KOPT-K1 (cell line): Measurements from ENCODE around the gene BBOX1.
"Not testable (repeated sequence)": the region's sequence is repeated elsewhere in the genome, so short reads cannot be mapped to it uniquely, and the experiment has no call there.

ENCODE experiments used
- H3K27ac ChIP-seq: fragments of 200-600 bp; sonication (generic); 2 replicates; pipeline ENCODE4 v1.5.1; 2016; ENCODE audit warnings: antibody characterized with exemption, mild to moderate bottlenecking, low read depth, low read length; ENCODE audit not compliant: poor library complexity, severe bottlenecking
- H3K36me3 ChIP-seq: fragments of 200-600 bp; sonication (generic); 2 replicates; pipeline ENCODE4 v1.5.1; 2017; ENCODE audit warnings: antibody characterized with exemption, mild to moderate bottlenecking, low read length, moderate library complexity; ENCODE audit not compliant: insufficient read depth
- H3K9me3 ChIP-seq: fragments of 200-600 bp; sonication (generic); 2 replicates; pipeline ENCODE4 v1.5.1; 2017; ENCODE audit warnings: antibody characterized with exemption, low read length, mild to moderate bottlenecking; ENCODE audit not compliant: insufficient read depth, poor library complexity, severe bottlenecking

BBOX1 gene, protein sequence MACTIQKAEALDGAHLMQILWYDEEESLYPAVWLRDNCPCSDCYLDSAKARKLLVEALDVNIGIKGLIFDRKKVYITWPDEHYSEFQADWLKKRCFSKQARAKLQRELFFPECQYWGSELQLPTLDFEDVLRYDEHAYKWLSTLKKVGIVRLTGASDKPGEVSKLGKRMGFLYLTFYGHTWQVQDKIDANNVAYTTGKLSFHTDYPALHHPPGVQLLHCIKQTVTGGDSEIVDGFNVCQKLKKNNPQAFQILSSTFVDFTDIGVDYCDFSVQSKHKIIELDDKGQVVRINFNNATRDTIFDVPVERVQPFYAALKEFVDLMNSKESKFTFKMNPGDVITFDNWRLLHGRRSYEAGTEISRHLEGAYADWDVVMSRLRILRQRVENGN

DNA sequence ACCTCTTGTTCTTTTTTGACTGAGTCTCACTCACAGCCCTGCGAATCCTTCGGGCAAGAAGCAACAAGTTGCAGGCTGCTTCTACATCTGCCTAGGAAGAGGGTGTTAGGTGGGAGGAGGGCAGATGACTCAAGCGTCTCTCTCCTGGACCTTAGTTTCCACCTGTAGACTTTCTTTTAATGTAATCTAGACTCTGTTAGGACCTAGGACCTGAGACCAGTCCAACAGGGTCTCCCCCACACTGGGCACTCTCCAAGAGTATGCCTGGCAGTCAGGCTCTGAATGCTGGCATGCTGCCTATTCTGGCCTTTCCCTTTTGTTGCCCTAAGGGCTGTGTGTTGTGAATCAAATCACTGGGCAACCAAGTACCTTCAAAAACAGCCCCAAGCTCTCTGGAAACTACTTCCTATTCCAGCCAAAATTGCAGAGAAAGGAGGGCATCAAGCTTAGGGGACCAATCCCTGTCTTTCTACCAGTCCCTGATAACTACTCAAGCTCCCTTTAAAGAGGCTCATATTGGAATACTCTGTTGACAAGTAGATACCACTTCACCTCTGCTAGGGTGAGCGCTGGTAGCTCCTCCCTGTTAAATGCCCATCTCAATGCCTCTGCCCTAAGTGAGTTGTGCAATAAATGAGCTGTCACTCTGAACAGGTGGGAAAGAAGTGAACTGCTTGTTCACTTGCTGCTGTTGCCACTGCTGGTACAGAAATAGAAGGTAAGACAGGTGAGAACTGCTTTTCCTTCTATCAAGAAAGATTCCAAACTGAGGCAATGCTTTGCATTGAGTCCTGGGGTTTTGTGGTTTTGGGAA is at the start of gene BBOX1:
BBOX1 (plus strand) TSS at position 514 of the 814 bp plus-strand sequence. CDS start 14,616 bp downstream, outside the sequence.
- no peak within 1 kb of the TSS for H3K27ac ChIP-seq
- H3K36me3 ChIP-seq: no peaks in the 10 kb centered on the region
- H3K9me3 ChIP-seq: no peaks in the 10 kb centered on the region

DNA sequence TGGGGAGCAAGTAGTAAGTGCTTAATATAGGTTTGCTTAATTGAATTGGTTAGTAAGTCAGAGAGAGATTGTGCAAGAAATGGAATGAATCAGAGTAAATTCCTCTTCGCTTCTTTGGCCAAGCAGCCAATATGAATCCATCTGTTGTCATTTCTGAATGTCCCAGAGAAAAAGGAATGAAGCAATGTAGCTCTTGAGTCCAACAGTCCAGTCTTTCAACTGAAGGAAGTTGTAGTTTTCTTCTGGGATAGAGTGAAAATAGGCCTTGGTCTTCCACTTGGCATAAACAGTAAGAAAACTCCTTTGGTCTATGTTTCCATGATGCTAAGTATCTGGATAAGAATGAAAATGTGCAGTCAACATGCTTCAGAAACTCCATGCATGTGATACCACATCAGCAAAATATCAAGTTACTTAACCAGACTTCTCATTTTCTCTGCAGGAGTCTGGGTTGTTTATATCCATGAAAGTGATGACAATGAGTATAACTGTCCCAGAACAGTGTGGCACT is 48.5 kb upstream of the BBOX1 start:
- H3K36me3 ChIP-seq: no peaks in the 10 kb centered on the region
- H3K9me3 ChIP-seq: no peaks in the 10 kb centered on the region
- no peak overlapping the region for H3K27ac ChIP-seq

DNA sequence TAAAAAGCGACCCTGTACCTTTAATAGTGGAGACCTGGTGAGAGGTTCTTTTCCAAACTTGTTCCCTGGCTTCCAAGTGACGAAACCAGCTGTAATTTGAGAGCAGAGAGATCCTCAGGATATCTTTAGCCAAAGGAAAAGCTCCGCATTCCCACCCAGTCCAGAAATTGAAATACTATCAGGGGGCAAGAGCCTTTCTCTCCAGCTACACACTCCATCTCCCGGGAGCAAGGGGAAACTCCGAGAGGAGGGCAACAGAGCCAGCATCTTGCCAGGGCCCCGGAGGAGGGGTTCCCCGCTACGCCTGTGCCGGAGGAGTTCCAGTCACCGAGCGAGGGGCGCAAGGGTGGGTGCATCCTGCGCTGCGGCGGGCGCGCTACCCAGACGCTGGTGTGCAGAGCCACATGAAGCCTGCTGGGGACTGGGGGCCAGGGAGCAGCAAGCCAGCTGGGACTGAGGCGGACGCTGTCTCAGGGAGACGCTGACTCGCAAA is 46.6 kb upstream of the BBOX1 start, which contains the start of gene FIBIN:
FIBIN (plus strand) TSS at position 148 of the 493 bp plus-strand sequence. CDS start 415 bp downstream, outside the sequence.
- H3K27ac ChIP-seq: no peak within 1 kb of the TSS
- H3K36me3 ChIP-seq: no peaks in the 10 kb centered on the region
- no peaks in the 10 kb centered on the region for H3K9me3 ChIP-seq

DNA sequence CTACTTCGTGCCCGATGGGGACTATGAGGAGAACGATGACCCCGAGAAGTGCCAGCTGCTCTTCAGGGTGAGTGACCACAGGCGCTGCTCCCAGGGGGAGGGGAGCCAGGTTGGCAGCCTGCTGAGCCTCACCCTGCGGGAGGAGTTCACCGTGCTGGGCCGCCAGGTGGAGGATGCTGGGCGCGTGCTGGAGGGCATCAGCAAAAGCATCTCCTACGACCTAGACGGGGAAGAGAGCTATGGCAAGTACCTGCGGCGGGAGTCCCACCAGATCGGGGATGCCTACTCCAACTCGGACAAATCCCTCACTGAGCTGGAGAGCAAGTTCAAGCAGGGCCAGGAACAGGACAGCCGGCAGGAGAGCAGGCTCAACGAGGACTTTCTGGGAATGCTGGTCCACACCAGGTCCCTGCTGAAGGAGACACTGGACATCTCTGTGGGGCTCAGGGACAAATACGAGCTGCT is 46.0 kb upstream of the BBOX1 start:
- H3K9me3 ChIP-seq: no peaks in the 10 kb centered on the region
- H3K36me3 ChIP-seq: no peaks in the 10 kb centered on the region
- no peak overlapping the region for H3K27ac ChIP-seq

DNA sequence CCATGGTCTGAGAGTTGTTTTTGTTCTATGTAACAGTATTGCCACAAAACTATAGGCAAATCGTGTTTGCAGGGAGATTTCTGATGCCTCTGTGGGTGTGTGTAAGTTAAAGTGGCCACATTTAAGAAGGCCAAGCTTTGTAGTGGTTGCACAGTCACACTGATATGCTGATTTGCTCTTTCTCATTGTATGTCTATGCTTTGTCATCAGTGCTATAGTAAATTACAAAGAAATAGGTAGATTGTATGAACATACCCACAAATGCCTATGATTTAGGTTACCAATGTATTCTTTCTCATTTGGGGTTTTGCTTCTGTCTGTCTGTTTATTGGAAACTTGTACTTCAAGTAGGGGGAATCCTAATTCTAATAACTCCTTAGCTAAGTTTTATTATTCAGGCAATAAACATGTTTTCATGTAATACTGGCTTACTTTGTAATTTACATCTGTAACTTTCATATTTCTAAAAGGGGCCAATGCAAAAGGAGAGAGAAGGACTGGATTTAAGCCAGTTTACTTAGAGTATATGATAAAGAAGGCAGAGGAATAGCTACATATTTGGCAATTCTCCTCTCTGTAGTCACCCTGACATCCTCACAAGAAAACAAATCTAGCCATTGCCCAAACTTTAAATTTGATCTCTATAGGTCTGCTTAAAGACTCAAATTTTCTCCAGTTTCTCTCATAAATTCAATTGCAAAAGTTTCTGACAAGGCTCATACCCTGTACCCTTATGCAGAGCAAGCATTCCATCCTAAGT is 44.7 kb upstream of the BBOX1 start:
- no peak overlapping the region for H3K27ac ChIP-seq
- no peaks in the 10 kb centered on the region for H3K9me3 ChIP-seq
- no peaks in the 10 kb centered on the region for H3K36me3 ChIP-seq

DNA sequence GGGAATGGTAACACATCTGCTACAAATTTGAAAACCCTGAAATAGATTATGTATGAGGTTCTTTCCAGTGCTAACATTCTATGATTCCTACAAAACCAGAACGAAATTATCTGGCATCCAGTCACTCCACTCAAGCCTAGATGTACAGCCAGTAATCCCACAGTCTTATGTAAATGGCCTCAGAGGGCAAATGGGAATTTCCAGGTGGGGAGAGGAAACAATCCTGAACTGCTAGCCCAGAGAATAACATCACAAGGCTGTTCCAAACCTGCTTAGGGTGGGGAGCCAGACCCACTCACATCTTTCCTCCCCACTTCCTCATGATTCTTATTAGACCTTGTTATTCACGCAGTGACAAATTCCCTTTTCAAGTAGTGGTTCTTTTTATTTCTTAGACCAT is 43.2 kb upstream of the BBOX1 start:
- H3K27ac ChIP-seq: no peak overlapping the region
- no peaks in the 10 kb centered on the region for H3K9me3 ChIP-seq
- no peaks in the 10 kb centered on the region for H3K36me3 ChIP-seq

DNA sequence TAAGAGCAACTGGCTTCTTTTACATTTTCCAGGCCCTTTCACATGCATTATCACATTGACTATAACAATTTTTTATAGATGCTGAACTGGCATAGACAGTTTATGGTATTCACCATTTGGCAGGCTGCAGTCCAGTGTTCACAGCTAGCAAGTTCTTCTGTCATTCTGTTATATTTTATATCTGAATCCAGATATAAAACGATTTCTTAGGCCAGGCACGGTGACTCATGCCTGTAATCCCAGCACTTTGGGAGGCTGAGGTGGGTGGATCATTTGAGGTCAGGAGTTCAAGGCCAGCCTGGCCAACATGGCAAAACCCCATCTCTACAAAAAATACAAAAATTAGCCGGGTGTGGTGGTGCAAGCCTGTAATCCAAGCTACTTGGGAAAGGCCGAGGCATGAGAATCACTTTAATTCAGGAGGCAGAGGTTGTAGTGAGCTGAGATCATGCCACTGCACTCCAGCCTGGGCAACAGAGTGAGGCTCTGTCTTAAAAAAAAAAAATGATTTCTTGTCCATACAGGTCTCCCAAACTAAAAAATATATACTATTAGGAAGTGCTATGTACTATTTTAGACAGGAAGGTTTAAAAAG is 39.4 kb upstream of the BBOX1 start:
- H3K36me3 ChIP-seq, H3K27ac ChIP-seq: not testable (repeated sequence)

DNA sequence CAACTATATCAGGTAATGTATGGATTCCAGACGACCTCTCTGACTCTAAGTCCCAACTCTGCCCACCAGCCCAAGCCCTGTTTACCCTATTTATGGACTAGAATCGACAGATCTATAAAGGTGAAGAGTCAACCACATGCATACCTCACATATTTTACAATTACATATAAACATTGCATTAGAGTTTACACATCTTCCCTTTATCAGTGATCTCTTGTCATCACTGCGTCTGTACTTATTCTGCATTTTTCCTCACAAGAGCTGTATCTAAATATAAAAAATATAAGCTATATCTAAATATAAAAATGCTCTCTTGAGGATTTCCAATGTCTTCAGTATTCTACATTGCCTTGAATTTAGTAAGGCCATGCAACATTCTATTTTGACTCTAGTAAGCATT is 38.2 kb upstream of the BBOX1 start:
- H3K9me3 ChIP-seq: no peaks in the 10 kb centered on the region
- H3K27ac ChIP-seq: no peak overlapping the region
- H3K36me3 ChIP-seq: no peaks in the 10 kb centered on the region

More for the DNA sequence above, 39.4 kb upstream of the BBOX1 start:
- H3K9me3 ChIP-seq: not testable (repeated sequence)

DNA sequence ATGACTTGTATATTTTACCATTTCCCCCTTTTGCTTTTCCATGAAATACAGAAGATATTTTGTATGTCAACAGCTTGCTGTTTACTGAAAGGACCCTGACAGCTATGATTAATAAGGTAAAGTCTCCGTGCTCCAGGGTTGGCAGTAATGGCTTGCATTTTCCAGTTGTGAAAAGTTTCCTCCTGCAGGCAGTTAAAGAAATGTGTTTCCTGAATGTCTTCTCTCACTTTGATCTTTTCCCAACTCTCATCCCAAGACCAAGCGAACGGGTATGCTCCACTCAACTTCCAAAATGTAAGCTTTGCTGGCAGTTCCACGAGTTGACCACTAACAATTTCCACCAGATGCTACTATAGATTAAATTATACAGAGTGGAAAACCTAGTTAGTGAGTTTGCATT is 37.8 kb upstream of the BBOX1 start:
- Histone ChIP-seq H3K36me3 (no peaks in the 10 kb centered on the region), H3K27ac (no peak overlapping the region), H3K9me3 (no peaks in the 10 kb centered on the region)

DNA sequence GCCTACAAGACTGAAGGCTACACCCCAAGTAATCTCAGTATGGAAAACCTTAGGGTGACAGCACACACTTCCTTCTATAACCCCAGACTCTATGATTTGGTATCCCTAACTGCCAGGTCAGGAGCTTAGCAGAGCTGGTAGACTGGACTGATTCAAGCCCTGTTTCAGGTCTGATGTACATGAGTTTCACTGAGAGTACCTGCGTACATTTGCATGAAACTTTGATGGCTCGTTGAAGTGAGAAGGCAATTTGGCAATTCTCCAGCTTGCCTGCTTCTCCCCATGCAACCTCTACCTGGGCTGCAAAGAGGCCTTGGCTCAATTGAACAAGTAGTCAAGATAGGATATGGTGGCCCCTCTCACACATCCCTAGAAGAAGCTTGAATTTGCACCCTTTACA is 36.5 kb upstream of the BBOX1 start:
- Histone ChIP-seq H3K36me3 (no peaks in the 10 kb centered on the region), H3K27ac (no peak overlapping the region), H3K9me3 (no peaks in the 10 kb centered on the region)

DNA sequence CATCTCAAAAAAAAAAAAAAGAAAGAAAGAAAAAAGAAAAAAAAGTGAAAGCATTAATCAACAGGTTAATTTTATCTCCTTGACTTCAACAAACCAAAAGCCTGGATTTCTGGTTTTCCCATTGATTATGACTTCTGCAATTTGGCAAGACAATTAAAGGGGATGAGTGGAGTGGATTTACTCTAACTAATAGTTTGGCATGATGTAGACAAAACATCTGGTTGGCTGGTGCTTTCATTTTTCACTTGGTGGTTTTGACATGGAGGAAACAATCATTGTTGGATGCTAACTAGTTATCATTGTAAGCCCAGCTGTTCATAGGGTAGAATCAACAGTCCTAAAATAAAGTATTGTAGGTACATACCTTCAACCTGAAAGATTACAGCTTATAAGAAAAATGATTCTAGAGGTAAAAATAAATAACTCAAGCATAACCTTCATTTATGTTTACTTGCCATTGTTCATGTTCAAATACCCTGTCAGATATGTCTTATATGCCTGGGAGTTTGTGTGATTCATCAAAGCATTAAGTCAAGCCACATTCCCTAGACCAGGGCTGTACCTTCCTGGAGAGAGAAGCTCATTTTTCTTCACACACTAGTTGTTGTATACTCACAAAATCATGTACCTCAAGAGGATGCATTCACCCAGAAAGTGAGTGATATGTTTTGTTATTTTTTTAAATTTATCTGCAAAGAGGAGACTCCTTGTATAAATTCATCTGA is 31.6 kb upstream of the BBOX1 start:
- Histone ChIP-seq H3K36me3 (no peaks in the 10 kb centered on the region), H3K27ac (no peak overlapping the region), H3K9me3 (no peaks in the 10 kb centered on the region)

DNA sequence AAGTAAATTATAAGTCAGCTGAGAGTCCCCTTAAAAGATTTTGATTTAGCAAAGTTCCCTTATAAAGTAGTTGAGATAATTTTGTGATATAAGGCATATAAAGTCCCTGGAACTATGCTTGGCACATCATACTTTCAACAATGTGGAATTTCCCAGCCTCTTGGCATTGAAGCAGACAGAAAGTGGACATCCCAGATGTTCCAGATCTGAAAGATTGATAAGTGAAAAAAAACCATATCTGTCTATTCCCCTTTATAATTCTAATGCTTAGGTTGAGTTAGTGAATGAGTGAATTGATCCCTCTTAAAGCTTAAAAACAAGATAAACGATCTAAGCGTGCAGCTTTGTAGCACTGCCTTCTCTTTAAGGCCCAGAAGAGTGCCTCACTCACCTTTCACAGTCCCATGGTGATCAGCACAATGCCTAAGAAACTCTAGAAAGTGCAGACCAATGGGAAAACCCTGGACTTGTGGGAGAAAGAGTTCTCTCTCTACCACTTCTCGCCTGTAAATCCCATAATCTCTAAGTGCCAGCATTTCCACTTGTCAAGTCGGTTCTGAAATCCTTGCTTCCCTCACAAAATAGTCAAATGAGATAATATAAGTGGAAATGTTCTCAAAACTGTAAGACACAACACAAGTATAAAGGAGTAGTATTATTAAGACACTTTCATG is 28.9 kb upstream of the BBOX1 start:
- Histone ChIP-seq H3K27ac (no peak overlapping the region), H3K9me3 (no peaks in the 10 kb centered on the region), H3K36me3 (no peaks in the 10 kb centered on the region)

DNA sequence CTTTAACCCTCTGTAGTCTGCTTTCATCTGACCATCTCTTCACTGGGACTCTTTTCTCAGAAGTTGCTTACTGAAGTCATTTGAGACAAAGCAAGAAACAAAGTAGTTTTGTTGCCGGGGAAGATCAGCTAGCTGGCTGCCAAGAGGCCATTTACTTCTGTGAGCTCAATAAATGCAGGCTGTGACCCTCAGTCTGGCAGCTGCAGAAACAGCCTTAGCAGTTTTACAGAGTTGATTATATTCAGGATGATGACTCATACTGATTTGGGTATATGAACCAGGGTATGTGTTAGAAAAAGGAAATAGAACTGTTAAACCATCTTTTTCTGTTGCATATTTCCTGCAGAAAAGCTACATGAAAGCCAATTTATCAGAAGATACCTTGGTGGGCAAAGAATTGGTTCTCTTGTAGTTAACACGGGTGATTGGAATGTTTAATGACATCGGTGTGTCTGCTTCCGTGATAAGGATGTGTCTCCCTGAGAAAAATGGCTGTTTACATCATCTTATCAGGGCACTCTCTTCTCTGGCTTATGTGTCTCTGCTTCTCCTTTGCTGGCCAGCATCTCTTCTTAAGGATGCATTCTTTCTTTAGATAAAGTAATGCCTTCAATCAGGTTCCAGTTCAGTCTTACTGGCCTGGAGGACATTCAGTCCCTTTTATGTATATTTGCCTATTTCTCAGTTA is 28.2 kb upstream of the BBOX1 start:
- H3K9me3 ChIP-seq: no peaks in the 10 kb centered on the region
- no peak overlapping the region for H3K27ac ChIP-seq
- H3K36me3 ChIP-seq: no peaks in the 10 kb centered on the region
